Gastrocnemius medialis (tissue), 4 donors: ENCODE measurements around the gene STRN4.

ENCODE experiments used
- POLR2A ChIP-seq, 2 donors: fragments of 450-650 bp; IDR thresholded peaks; one replicate each; pipeline ENCODE4 v1.6.1; 2017; ENCODE audit warnings: antibody characterized with exemption in 2 of 2, mild to moderate bottlenecking in 2 of 2, moderate library complexity in 2 of 2
- TF ChIP-seq, protein P1 (sequence below), 5 experiments: fragments of 450-650 bp in 3 of 5; fragments of 200-600 bp in 2 of 5; sonication (generic) in 2 of 5; IDR thresholded peaks in 4 of 5; conservative IDR thresholded peaks in 1 of 5; 1 replicate in 4 of 5; 2 replicates in 1 of 5; pipeline ENCODE4 v1.5.1; 2016 to 2019; ENCODE audit warnings: antibody characterized with exemption in 5 of 5, mild to moderate bottlenecking in 3 of 5, moderate library complexity in 3 of 5

DNA sequence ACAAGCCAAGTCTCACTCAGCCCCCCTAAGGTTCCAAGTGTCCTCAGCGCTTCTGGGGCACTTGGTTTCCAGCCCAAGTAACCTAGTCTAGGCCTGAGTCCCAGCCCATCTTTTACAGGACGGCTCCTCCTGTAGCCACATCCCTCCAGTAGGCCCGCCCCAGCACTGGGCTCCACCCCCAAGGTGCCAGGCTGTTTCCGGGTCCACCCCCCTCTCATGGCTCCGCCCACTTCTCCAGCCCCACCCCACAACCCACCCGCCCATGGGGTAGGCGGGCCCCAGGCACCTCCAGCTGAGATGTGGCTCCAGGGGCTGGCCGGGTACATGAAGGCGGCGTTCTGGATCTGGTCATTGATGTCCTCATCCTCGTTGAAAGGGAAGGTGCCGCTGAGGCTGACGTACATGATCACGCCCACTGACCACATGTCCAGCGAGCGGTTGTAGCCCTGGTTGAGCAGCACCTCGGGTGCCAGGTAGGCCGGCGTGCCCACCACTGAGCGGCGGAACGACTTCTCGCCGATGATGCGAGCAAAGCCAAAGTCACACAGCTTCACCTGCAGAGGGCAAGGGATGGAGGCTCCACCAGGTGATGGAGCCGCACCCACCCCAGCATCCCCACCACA lies 68.0 kb downstream of the STRN4 start:
- TF ChIP-seq, protein P1, sequence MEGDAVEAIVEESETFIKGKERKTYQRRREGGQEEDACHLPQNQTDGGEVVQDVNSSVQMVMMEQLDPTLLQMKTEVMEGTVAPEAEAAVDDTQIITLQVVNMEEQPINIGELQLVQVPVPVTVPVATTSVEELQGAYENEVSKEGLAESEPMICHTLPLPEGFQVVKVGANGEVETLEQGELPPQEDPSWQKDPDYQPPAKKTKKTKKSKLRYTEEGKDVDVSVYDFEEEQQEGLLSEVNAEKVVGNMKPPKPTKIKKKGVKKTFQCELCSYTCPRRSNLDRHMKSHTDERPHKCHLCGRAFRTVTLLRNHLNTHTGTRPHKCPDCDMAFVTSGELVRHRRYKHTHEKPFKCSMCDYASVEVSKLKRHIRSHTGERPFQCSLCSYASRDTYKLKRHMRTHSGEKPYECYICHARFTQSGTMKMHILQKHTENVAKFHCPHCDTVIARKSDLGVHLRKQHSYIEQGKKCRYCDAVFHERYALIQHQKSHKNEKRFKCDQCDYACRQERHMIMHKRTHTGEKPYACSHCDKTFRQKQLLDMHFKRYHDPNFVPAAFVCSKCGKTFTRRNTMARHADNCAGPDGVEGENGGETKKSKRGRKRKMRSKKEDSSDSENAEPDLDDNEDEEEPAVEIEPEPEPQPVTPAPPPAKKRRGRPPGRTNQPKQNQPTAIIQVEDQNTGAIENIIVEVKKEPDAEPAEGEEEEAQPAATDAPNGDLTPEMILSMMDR (IDR thresholded peaks at IDR 0.05 in 4 of 5, conservative IDR thresholded peaks at IDR 0.05 in 1 of 5) = no peak
- no peak for TF ChIP-seq POLR2A (IDR thresholded peaks at IDR 0.05)
